Duodenal mucosa (tissue), 2 donors: ENCODE data around the gene PPP2R1B.
"Not testable (repeated sequence)": the region's sequence is repeated elsewhere in the genome, so short reads cannot be mapped to it uniquely, and the experiment has no call there.

Experiments
- H3K27ac ChIP-seq: one replicate; pipeline ENCODE4 v1.7.0; 2013; ENCODE audit warnings: low read depth, low read length
- H3K27me3 ChIP-seq, 2 donors: one replicate each; pipeline ENCODE4 v1.7.0; 2013; ENCODE audit warnings: low read length in 2 of 2, control low read depth in 1 of 2; ENCODE audit not compliant: insufficient read depth in 2 of 2, control insufficient read depth in 1 of 2
- H3K36me3 ChIP-seq, 2 donors: one replicate each; pipeline ENCODE4 v1.7.0; 2013; ENCODE audit warnings: low read length in 2 of 2, control low read depth in 1 of 2; ENCODE audit not compliant: insufficient read depth in 2 of 2, control insufficient read depth in 1 of 2
- H3K4me1 ChIP-seq, 2 donors: one replicate each; pipeline ENCODE4 v1.7.0; 2013; ENCODE audit warnings: low read length in 2 of 2, control low read depth in 1 of 2; ENCODE audit not compliant: insufficient read depth in 2 of 2, control insufficient read depth in 1 of 2
- H3K4me3 ChIP-seq, 2 donors: one replicate each; pipeline ENCODE4 v1.7.0; 2013; ENCODE audit warnings: low read length in 2 of 2, low read depth in 1 of 2
- H3K9ac ChIP-seq, 2 donors: one replicate each; pipeline ENCODE4 v1.7.0; 2013; ENCODE audit warnings: low read length in 2 of 2, low read depth in 1 of 2
- H3K9me3 ChIP-seq, 2 donors: one replicate each; pipeline ENCODE4 v1.7.0; 2013; ENCODE audit warnings: low read length in 2 of 2, control low read depth in 1 of 2; ENCODE audit not compliant: control insufficient read depth in 1 of 2

Gene PPP2R1B

GRCh38 chr11:111785076-111785475 is 18.9 kb upstream of the PPP2R1B start:
- Histone ChIP-seq H3K9me3 (no peaks in the 10 kb centered on the region), H3K27ac (no peak overlapping the region), H3K27me3 (no peaks in the 10 kb centered on the region), H3K36me3 (peaks cover 0 to 17% of the 10 kb centered on the region in 2 donors), H3K4me1 (peaks cover 8 to 11% of the 10 kb centered on the region in 2 donors), H3K9ac (no peak overlapping the region), H3K4me3 (no peak overlapping the region)

- not testable (repeated sequence) for H3K4me3 ChIP-seq, H3K9me3 ChIP-seq, H3K27me3 ChIP-seq, H3K27ac ChIP-seq, H3K9ac ChIP-seq
- Histone ChIP-seq H3K36me3 (peaks cover 0 to 17% of the 10 kb centered on the region in 2 donors), H3K4me1 (peaks cover 8 to 11% of the 10 kb centered on the region in 2 donors)
Measured at GRCh38 chr11:111784311-111784710, 18.1 kb upstream of the PPP2R1B start.

DNA sequence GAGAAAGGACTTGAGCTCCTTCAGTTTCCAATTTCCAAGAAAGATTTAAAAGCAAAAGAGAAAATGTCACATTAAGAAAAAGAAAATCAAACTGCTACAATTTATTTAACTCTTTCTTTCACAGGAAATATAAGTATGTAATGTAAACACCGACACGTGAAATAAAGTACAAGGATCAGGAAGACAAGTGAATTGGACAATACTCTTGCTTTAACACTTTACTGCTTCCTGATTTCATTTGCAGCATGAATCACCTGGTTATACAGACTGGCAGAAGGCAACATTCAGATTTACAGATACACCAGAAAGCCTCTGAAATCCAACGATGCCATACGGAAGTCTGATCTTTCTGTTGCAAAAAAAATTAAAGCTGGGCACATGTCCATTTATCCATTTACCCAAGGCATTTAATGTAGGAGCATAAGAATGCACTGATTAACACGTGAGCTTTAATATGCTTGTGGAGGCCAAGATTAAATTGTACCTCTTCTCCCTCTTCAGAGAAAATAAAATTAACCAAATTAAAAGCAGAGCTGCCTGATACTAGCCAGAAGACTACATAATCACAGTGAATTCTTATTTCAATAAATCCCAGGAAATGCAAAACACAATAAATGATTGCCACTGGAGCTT is 16.0 kb upstream of the PPP2R1B start:
- H3K4me1 ChIP-seq: peaks cover 19 to 24% of the 10 kb centered on the region in 2 donors
- H3K9me3 ChIP-seq: no peaks in the 10 kb centered on the region
- no peak overlapping the region for H3K9ac ChIP-seq
- no peak overlapping the region for H3K27ac ChIP-seq
- no peaks in the 10 kb centered on the region for H3K27me3 ChIP-seq
- no peak overlapping the region for H3K4me3 ChIP-seq
- peaks cover 0 to 14% of the 10 kb centered on the region in 2 donors for H3K36me3 ChIP-seq

DNA sequence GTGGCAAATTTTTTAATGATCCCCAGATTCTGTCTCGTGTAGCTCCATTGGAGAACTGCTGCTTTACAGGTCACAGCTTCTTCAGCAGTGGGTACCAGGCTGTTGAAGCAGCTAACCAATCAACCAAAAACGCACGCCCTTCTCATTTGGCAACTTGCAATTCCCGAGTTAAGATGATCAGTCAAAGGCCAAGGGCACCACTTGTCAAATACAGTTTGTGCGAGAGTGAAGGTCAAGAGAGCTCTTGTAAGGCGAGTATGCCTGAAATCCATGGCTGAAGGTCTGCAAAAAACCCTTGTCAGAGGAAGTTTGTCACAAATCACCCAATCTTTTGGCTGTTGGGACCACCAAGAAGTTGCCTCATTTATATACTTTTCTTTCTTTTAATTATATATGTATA is 12.9 kb upstream of the PPP2R1B start:
- Histone ChIP-seq H3K27me3 (no peaks in the 10 kb centered on the region), H3K36me3 (no peaks in the 10 kb centered on the region), H3K4me3 (no peak overlapping the region), H3K27ac (no peak overlapping the region), H3K9me3 (no peaks in the 10 kb centered on the region), H3K9ac (no peak overlapping the region), H3K4me1 (peaks cover 19 to 32% of the 10 kb centered on the region in 2 donors)

GRCh38 chr11:111778047-111778558 is 11.9 kb upstream of the PPP2R1B start:
- Histone ChIP-seq H3K27me3 (no peaks in the 10 kb centered on the region), H3K9ac (no peak overlapping the region), H3K36me3 (no peaks in the 10 kb centered on the region), H3K4me3 (no peak overlapping the region), H3K27ac (no peak overlapping the region), H3K9me3 (no peaks in the 10 kb centered on the region), H3K4me1 (peaks cover 19 to 32% of the 10 kb centered on the region in 2 donors)

GRCh38 chr11:111777094-111778046 is 11.2 kb upstream of the PPP2R1B start:
- no peaks in the 10 kb centered on the region for H3K27me3 ChIP-seq
- no peak overlapping the region for H3K27ac ChIP-seq
- H3K9ac ChIP-seq: no peak overlapping the region
- H3K36me3 ChIP-seq: no peaks in the 10 kb centered on the region
- peaks cover 13 to 27% of the 10 kb centered on the region in 2 donors for H3K4me1 ChIP-seq
- no peak overlapping the region for H3K4me3 ChIP-seq
- H3K9me3 ChIP-seq: no peaks in the 10 kb centered on the region

DNA sequence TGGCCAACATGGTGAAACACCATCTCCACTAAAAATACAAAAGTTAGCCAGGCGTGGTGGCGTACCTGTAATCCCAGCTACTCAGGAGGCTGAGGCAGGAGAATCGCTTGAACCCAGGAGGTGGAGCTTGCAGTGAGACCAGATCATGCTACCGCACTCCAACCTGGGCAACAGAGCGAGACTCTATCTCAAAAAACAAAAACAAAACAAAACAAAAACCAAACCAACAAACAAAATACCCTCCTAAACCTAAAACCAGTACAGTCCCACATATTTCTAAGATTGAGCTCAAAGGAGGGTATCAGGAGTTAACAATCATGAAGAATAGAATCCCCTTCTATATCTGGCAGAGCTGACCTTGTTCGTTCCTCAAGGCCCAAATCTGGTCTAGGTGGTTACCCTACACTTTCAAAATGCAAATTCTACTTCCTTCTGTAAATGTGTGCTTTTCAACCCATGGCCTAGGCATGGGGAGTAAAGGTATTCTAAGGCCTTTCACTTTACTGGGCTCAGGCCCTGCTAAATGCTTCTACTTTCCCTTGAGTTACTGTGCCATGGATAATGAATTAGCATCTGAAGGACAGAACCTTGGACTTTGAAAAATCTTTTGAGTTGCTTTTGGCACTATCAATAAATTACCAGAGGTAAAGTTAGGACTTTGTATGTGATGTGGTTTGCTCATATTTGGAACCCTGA is 10.4 kb upstream of the PPP2R1B start:
- H3K4me1 ChIP-seq: peaks cover 11 to 21% of the 10 kb centered on the region in 2 donors

GRCh38 chr11:111774955-111775710 is 8.9 kb upstream of the PPP2R1B start:
- H3K27me3 ChIP-seq: no peaks in the 10 kb centered on the region
- no peak overlapping the region for H3K27ac ChIP-seq
- H3K36me3 ChIP-seq: no peaks in the 10 kb centered on the region
- no peaks in the 10 kb centered on the region for H3K9me3 ChIP-seq
- H3K9ac ChIP-seq: no peak overlapping the region
- no peak overlapping the region for H3K4me3 ChIP-seq
- H3K4me1 ChIP-seq: peaks cover 11 to 21% of the 10 kb centered on the region in 2 donors

More for the DNA sequence above, 10.4 kb upstream of the PPP2R1B start:
- no peaks in the 10 kb centered on the region for H3K36me3 ChIP-seq
- no peak overlapping the region for H3K4me3 ChIP-seq
- H3K27ac ChIP-seq: no peak overlapping the region
- no peaks in the 10 kb centered on the region for H3K9me3 ChIP-seq
- no peak overlapping the region for H3K9ac ChIP-seq
- H3K27me3 ChIP-seq: no peaks in the 10 kb centered on the region

DNA sequence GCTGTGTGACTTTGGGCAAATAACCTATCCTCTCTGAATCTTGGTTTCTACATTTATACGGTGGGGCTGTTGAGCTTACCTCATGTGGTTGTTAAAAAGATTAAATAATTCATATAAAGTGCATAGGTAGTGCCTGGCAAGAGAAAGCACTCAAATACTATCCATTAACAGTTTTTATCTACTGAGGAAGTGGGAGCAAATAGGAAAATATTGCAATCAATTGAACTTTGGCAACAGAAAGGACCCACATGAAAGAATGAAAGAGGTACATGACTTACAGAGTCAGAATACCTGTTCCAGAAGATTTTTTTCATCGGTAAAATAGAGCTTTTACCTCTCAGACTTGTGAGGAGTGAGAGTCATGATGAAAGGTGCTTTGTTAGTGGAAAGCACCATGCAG is 6.3 kb upstream of the PPP2R1B start:
- Histone ChIP-seq H3K36me3 (no peaks in the 10 kb centered on the region), H3K4me3 (no peak overlapping the region), H3K27ac (no peak overlapping the region), H3K9me3 (no peaks in the 10 kb centered on the region), H3K9ac (no peak overlapping the region), H3K27me3 (no peaks in the 10 kb centered on the region), H3K4me1 (peaks cover 1 to 10% of the 10 kb centered on the region in 2 donors)
